ENCODE measurements around the gene SMPDL3B. TPM values are rescaled to one million over a fixed set of nuclear protein-coding genes. Genes with fewer than 3 reads are reported as not detected.
A peak's percentile ranks its signal among the peaks of the same experiment; 100 is the strongest.

Gene SMPDL3B
- total RNA-seq, 1 experiment from 2014 or later = 31.6 TPM

DNA sequence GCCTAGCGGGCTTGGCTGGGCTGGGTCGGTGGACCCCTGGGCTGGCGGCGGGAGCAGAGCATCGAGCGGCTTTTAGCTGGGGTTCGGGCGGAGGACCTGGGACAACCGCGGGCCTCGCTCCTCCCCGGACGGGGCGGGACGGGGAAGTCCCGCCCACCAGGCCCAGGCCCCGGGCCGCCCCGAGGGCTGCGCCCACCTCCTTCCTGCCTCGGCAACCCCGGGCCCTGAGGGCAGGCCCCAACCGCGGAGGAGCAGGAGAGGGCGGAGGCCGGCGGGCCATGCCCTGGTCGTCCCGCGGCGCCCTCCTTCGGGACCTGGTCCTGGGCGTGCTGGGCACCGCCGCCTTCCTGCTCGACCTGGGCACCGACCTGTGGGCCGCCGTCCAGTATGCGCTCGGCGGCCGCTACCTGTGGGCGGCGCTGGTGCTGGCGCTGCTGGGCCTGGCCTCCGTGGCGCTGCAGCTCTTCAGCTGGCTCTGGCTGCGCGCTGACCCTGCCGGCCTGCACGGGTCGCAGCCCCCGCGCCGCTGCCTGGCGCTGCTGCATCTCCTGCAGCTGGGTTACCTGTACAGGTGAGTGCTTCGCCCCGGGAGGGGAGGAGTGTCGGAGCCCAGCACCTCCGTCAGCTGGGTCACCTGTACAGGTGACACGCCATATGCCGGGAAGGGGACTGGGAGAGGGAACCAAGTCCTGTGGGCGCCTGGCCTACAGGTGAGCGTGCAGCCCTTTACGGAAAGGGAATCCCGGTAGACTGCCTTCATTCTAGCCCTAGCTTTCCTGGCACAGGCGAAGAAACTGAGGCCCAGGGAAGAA, 25.2 kb downstream of the SMPDL3B start, which contains the start of gene XKR8 (continued):
- TF ChIP-seq, protein P1, sequence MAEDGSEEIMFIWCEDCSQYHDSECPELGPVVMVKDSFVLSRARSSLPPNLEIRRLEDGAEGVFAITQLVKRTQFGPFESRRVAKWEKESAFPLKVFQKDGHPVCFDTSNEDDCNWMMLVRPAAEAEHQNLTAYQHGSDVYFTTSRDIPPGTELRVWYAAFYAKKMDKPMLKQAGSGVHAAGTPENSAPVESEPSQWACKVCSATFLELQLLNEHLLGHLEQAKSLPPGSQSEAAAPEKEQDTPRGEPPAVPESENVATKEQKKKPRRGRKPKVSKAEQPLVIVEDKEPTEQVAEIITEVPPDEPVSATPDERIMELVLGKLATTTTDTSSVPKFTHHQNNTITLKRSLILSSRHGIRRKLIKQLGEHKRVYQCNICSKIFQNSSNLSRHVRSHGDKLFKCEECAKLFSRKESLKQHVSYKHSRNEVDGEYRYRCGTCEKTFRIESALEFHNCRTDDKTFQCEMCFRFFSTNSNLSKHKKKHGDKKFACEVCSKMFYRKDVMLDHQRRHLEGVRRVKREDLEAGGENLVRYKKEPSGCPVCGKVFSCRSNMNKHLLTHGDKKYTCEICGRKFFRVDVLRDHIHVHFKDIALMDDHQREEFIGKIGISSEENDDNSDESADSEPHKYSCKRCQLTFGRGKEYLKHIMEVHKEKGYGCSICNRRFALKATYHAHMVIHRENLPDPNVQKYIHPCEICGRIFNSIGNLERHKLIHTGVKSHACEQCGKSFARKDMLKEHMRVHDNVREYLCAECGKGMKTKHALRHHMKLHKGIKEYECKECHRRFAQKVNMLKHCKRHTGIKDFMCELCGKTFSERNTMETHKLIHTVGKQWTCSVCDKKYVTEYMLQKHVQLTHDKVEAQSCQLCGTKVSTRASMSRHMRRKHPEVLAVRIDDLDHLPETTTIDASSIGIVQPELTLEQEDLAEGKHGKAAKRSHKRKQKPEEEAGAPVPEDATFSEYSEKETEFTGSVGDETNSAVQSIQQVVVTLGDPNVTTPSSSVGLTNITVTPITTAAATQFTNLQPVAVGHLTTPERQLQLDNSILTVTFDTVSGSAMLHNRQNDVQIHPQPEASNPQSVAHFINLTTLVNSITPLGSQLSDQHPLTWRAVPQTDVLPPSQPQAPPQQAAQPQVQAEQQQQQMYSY (CRISPR knock-in tag; IDR thresholded peaks at IDR 0.05) = no peak
- TF ChIP-seq HMGA2 (CRISPR knock-in tag; IDR thresholded peaks at IDR 0.05) (no peak), EMX1 (CRISPR knock-in tag; IDR thresholded peaks at IDR 0.05) (no peak), SMAD3 (CRISPR knock-in tag; IDR thresholded peaks at IDR 0.05; ENCODE audit: borderline replicate concordance) (peak; percentile 29), ZBTB21 (CRISPR knock-in tag; IDR thresholded peaks at IDR 0.05; ENCODE audit: borderline replicate concordance) (peak; percentile 54; the same call in 1 of the 2 replicates), IRF2 (CRISPR knock-in tag; IDR thresholded peaks at IDR 0.05; ENCODE audit: borderline replicate concordance, low read depth) (no peak; the same call in 1 of the 2 replicates), OVOL2 (CRISPR knock-in tag; IDR thresholded peaks at IDR 0.05; ENCODE audit: borderline replicate concordance) (no peak), ZNF263 (CRISPR knock-in tag; IDR thresholded peaks at IDR 0.05; ENCODE audit: low read depth) (no peak), CREB1 (CRISPR knock-in tag; IDR thresholded peaks at IDR 0.05) (no peak; the same call in 1 of the 2 replicates), CREM (CRISPR knock-in tag; IDR thresholded peaks at IDR 0.05) (no peak), JUN (CRISPR knock-in tag; IDR thresholded peaks at IDR 0.05) (no peak), NFE2L1 (CRISPR knock-in tag; IDR thresholded peaks at IDR 0.05) (peak; percentile 82), NR2C2 (CRISPR knock-in tag; IDR thresholded peaks at IDR 0.05) (0 out of 2 replicates have a peak, but pooled peaks have one; percentile 44), ETV6 (CRISPR knock-in tag; IDR thresholded peaks at IDR 0.05) (no peak)
- TF ChIP-seq, protein P2, sequence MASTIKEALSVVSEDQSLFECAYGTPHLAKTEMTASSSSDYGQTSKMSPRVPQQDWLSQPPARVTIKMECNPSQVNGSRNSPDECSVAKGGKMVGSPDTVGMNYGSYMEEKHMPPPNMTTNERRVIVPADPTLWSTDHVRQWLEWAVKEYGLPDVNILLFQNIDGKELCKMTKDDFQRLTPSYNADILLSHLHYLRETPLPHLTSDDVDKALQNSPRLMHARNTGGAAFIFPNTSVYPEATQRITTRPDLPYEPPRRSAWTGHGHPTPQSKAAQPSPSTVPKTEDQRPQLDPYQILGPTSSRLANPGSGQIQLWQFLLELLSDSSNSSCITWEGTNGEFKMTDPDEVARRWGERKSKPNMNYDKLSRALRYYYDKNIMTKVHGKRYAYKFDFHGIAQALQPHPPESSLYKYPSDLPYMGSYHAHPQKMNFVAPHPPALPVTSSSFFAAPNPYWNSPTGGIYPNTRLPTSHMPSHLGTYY (CRISPR knock-in tag; IDR thresholded peaks at IDR 0.05) = peak; percentile 62; the same call in 1 of the 2 replicates
- TF ChIP-seq, protein P3, sequence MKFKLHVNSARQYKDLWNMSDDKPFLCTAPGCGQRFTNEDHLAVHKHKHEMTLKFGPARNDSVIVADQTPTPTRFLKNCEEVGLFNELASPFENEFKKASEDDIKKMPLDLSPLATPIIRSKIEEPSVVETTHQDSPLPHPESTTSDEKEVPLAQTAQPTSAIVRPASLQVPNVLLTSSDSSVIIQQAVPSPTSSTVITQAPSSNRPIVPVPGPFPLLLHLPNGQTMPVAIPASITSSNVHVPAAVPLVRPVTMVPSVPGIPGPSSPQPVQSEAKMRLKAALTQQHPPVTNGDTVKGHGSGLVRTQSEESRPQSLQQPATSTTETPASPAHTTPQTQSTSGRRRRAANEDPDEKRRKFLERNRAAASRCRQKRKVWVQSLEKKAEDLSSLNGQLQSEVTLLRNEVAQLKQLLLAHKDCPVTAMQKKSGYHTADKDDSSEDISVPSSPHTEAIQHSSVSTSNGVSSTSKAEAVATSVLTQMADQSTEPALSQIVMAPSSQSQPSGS (CRISPR knock-in tag; IDR thresholded peaks at IDR 0.05; ENCODE audit: borderline replicate concordance, low read depth) = no peak
- TF ChIP-seq, protein P4, sequence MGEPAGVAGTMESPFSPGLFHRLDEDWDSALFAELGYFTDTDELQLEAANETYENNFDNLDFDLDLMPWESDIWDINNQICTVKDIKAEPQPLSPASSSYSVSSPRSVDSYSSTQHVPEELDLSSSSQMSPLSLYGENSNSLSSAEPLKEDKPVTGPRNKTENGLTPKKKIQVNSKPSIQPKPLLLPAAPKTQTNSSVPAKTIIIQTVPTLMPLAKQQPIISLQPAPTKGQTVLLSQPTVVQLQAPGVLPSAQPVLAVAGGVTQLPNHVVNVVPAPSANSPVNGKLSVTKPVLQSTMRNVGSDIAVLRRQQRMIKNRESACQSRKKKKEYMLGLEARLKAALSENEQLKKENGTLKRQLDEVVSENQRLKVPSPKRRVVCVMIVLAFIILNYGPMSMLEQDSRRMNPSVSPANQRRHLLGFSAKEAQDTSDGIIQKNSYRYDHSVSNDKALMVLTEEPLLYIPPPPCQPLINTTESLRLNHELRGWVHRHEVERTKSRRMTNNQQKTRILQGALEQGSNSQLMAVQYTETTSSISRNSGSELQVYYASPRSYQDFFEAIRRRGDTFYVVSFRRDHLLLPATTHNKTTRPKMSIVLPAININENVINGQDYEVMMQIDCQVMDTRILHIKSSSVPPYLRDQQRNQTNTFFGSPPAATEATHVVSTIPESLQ (CRISPR knock-in tag; IDR thresholded peaks at IDR 0.05) = no peak
- TF ChIP-seq, protein P5, sequence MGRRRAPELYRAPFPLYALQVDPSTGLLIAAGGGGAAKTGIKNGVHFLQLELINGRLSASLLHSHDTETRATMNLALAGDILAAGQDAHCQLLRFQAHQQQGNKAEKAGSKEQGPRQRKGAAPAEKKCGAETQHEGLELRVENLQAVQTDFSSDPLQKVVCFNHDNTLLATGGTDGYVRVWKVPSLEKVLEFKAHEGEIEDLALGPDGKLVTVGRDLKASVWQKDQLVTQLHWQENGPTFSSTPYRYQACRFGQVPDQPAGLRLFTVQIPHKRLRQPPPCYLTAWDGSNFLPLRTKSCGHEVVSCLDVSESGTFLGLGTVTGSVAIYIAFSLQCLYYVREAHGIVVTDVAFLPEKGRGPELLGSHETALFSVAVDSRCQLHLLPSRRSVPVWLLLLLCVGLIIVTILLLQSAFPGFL (CRISPR knock-in tag; IDR thresholded peaks at IDR 0.05; ENCODE audit: borderline replicate concordance) = no peak
- TF ChIP-seq, protein P6, sequence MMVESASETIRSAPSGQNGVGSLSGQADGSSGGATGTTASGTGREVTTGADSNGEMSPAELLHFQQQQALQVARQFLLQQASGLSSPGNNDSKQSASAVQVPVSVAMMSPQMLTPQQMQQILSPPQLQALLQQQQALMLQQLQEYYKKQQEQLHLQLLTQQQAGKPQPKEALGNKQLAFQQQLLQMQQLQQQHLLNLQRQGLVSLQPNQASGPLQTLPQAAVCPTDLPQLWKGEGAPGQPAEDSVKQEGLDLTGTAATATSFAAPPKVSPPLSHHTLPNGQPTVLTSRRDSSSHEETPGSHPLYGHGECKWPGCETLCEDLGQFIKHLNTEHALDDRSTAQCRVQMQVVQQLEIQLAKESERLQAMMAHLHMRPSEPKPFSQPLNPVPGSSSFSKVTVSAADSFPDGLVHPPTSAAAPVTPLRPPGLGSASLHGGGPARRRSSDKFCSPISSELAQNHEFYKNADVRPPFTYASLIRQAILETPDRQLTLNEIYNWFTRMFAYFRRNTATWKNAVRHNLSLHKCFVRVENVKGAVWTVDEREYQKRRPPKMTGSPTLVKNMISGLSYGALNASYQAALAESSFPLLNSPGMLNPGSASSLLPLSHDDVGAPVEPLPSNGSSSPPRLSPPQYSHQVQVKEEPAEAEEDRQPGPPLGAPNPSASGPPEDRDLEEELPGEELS (CRISPR knock-in tag; IDR thresholded peaks at IDR 0.05) = 0 out of 2 replicates have a peak, but pooled peaks have one; percentile 7
- TF ChIP-seq, protein P7, sequence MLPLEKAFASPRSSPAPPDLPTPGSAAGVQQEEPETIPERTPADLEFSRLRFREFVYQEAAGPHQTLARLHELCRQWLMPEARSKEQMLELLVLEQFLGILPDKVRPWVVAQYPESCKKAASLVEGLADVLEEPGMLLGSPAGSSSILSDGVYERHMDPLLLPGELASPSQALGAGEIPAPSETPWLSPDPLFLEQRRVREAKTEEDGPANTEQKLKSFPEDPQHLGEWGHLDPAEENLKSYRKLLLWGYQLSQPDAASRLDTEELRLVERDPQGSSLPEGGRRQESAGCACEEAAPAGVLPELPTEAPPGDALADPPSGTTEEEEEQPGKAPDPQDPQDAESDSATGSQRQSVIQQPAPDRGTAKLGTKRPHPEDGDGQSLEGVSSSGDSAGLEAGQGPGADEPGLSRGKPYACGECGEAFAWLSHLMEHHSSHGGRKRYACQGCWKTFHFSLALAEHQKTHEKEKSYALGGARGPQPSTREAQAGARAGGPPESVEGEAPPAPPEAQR (CRISPR knock-in tag; IDR thresholded peaks at IDR 0.05) = no peak
- TF ChIP-seq, protein P8, sequence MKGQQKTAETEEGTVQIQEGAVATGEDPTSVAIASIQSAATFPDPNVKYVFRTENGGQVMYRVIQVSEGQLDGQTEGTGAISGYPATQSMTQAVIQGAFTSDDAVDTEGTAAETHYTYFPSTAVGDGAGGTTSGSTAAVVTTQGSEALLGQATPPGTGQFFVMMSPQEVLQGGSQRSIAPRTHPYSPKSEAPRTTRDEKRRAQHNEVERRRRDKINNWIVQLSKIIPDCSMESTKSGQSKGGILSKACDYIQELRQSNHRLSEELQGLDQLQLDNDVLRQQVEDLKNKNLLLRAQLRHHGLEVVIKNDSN (CRISPR knock-in tag; IDR thresholded peaks at IDR 0.05) = no peak
- TF ChIP-seq, protein P9, sequence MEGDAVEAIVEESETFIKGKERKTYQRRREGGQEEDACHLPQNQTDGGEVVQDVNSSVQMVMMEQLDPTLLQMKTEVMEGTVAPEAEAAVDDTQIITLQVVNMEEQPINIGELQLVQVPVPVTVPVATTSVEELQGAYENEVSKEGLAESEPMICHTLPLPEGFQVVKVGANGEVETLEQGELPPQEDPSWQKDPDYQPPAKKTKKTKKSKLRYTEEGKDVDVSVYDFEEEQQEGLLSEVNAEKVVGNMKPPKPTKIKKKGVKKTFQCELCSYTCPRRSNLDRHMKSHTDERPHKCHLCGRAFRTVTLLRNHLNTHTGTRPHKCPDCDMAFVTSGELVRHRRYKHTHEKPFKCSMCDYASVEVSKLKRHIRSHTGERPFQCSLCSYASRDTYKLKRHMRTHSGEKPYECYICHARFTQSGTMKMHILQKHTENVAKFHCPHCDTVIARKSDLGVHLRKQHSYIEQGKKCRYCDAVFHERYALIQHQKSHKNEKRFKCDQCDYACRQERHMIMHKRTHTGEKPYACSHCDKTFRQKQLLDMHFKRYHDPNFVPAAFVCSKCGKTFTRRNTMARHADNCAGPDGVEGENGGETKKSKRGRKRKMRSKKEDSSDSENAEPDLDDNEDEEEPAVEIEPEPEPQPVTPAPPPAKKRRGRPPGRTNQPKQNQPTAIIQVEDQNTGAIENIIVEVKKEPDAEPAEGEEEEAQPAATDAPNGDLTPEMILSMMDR (IDR thresholded peaks at IDR 0.05) = no peak
